ENCODE measurements around the gene TPRX2.
"Not testable (repeated sequence)": the region's sequence is repeated elsewhere in the genome, so short reads cannot be mapped to it uniquely, and the experiment has no call there.

Gene TPRX2

GRCh38 chr19:47863514-47863936 lies 4.5 kb downstream of the TPRX2 start:
- no peak overlapping the region for H3K4me3 ChIP-seq (ENCODE audit: low read depth, low read length)
- TF ChIP-seq, protein P1, sequence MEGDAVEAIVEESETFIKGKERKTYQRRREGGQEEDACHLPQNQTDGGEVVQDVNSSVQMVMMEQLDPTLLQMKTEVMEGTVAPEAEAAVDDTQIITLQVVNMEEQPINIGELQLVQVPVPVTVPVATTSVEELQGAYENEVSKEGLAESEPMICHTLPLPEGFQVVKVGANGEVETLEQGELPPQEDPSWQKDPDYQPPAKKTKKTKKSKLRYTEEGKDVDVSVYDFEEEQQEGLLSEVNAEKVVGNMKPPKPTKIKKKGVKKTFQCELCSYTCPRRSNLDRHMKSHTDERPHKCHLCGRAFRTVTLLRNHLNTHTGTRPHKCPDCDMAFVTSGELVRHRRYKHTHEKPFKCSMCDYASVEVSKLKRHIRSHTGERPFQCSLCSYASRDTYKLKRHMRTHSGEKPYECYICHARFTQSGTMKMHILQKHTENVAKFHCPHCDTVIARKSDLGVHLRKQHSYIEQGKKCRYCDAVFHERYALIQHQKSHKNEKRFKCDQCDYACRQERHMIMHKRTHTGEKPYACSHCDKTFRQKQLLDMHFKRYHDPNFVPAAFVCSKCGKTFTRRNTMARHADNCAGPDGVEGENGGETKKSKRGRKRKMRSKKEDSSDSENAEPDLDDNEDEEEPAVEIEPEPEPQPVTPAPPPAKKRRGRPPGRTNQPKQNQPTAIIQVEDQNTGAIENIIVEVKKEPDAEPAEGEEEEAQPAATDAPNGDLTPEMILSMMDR (IDR thresholded peaks at IDR 0.05; ENCODE audit: low read depth, low read length, missing control alignments) = peak; percentile 96
- DNase-seq (ENCODE audit: low read depth) = peak; percentile 8

- no peak overlapping the region for H3K4me3 ChIP-seq (ENCODE audit: low read depth, low read length)
- TF ChIP-seq, protein P1 (IDR thresholded peaks at IDR 0.05; ENCODE audit: low read depth, low read length, missing control alignments) = no peak
- DNase-seq (ENCODE audit: low read depth) = no peak
Measured at GRCh38 chr19:47865166-47865565, 6.1 kb downstream of the TPRX2 start.

DNA sequence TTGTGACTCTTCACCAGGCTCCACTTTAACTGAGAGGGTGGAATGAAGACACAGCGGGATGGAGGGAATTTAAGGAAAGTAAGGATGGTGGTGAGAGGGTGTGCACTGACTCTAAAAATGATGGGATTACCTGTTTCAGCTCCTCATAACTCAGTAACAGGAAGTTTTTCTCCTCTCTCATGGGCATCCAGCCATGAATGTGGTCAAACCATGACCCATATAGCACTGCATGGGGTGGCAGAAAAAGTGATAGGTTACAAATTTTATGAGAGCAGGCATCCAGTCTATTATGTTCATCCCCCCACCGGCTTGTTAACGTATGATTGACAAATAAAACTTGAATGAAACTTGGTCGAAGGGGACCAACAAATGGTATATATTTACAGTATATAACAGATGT lies 19.9 kb downstream of the TPRX2 start:
- TF ChIP-seq, protein P1 (IDR thresholded peaks at IDR 0.05; ENCODE audit: low read depth, low read length, missing control alignments) = no peak
- DNase-seq (ENCODE audit: low read depth) = no peak
- H3K4me3 ChIP-seq (ENCODE audit: low read depth, low read length) = no peak overlapping the region

- H3K4me3 ChIP-seq (ENCODE audit: low read depth, low read length); DNase-seq (ENCODE audit: low read depth): not testable (repeated sequence)
Measured at GRCh38 chr19:47879385-47879784, 20.4 kb downstream of the TPRX2 start.

- no peak for DNase-seq (ENCODE audit: low read depth)
- TF ChIP-seq, protein P1 (IDR thresholded peaks at IDR 0.05; ENCODE audit: low read depth, low read length, missing control alignments) = no peak
- no peak overlapping the region for H3K4me3 ChIP-seq (ENCODE audit: low read depth, low read length)
Measured at GRCh38 chr19:47881757-47882156, 22.7 kb downstream of the TPRX2 start.

- H3K4me3 ChIP-seq (ENCODE audit: low read depth, low read length) = no peak overlapping the region
- TF ChIP-seq, protein P1 (IDR thresholded peaks at IDR 0.05; ENCODE audit: low read depth, low read length, missing control alignments) = no peak
- DNase-seq (ENCODE audit: low read depth) = no peak
Measured at GRCh38 chr19:47882890-47883289, 23.9 kb downstream of the TPRX2 start.

GRCh38 chr19:47885067-47885463 lies 26.0 kb downstream of the TPRX2 start:
- no peak overlapping the region for H3K4me3 ChIP-seq (ENCODE audit: low read depth, low read length)
- DNase-seq (ENCODE audit: low read depth) = no peak
- TF ChIP-seq, protein P1 (IDR thresholded peaks at IDR 0.05; ENCODE audit: low read depth, low read length, missing control alignments) = no peak

Measured in GM12864 (cell line).